Measurements from ENCODE around the gene BIRC2. TPM values are rescaled to one million over a fixed set of nuclear protein-coding genes. Genes with fewer than 3 reads are reported as not detected.

The BIRC2 gene
- total RNA-seq, 1 donor from 2014 or later: 52.1 TPM

GRCh38 chr11:102306048-102306597 lies 40.9 kb upstream of the BIRC2 start:
- no peaks in the 10 kb centered on the region for H3K36me3 ChIP-seq
- no peak for DNase-seq (ENCODE audit: extremely low spot score in 2 of 2)
- intact Hi-C loops (cut with DNase I): no loop called here
- H3K9me3 ChIP-seq: no peaks in the 10 kb centered on the region
- H3K27ac ChIP-seq: peak overlapping the region; percentile 7
- no peak overlapping the region for H3K4me3 ChIP-seq
- peaks cover 13% of the 10 kb centered on the region for H3K4me1 ChIP-seq
- no peaks in the 10 kb centered on the region for H3K27me3 ChIP-seq
- TF ChIP-seq POLR2AphosphoS5 (IDR thresholded peaks at IDR 0.05; ENCODE audit: insufficient read depth in 1 of 2, low read depth in 1 of 2) (peak in 1 of 2 donors; percentile 39), CTCF (IDR thresholded peaks at IDR 0.05) (no peak)

- no peaks in the 10 kb centered on the region for H3K9me3 ChIP-seq
- no peaks in the 10 kb centered on the region for H3K27me3 ChIP-seq
- no peaks in the 10 kb centered on the region for H3K36me3 ChIP-seq
- H3K27ac ChIP-seq: no peak overlapping the region
- intact Hi-C loops (cut with DNase I): no loop called here
- no peak overlapping the region for H3K4me3 ChIP-seq
- TF ChIP-seq POLR2A (IDR thresholded peaks at IDR 0.05) (no peak), CTCF (IDR thresholded peaks at IDR 0.05) (no peak), POLR2AphosphoS5 (IDR thresholded peaks at IDR 0.05; ENCODE audit: insufficient read depth in 1 of 2, low read depth in 1 of 2) (no peak)
- DNase-seq (ENCODE audit: extremely low spot score in 2 of 2): no peak
- peaks cover 13% of the 10 kb centered on the region for H3K4me1 ChIP-seq
Measured at GRCh38 chr11:102306817-102307726, 39.9 kb upstream of the BIRC2 start.

GRCh38 chr11:102307727-102308038 lies 39.3 kb upstream of the BIRC2 start:
- Histone ChIP-seq H3K27me3 (no peaks in the 10 kb centered on the region), H3K27ac (no peak overlapping the region), H3K4me3 (no peak overlapping the region), H3K36me3 (no peaks in the 10 kb centered on the region), H3K9me3 (no peaks in the 10 kb centered on the region), H3K4me1 (peaks cover 18% of the 10 kb centered on the region)
- TF ChIP-seq CTCF (IDR thresholded peaks at IDR 0.05) (no peak), POLR2A (IDR thresholded peaks at IDR 0.05) (no peak), POLR2AphosphoS5 (IDR thresholded peaks at IDR 0.05; ENCODE audit: insufficient read depth in 1 of 2, low read depth in 1 of 2) (no peak)
- DNase-seq (ENCODE audit: extremely low spot score in 2 of 2): no peak
- intact Hi-C loops (cut with DNase I): no loop called here

GRCh38 chr11:102309621-102310541 lies 37.1 kb upstream of the BIRC2 start:
- no peaks in the 10 kb centered on the region for H3K36me3 ChIP-seq
- intact Hi-C loops (cut with DNase I): no loop called here
- no peak overlapping the region for H3K27ac ChIP-seq
- no peak overlapping the region for H3K4me3 ChIP-seq
- TF ChIP-seq POLR2AphosphoS5 (IDR thresholded peaks at IDR 0.05; ENCODE audit: insufficient read depth in 1 of 2, low read depth in 1 of 2) (no peak), CTCF (IDR thresholded peaks at IDR 0.05) (no peak), POLR2A (IDR thresholded peaks at IDR 0.05) (no peak)
- no peaks in the 10 kb centered on the region for H3K27me3 ChIP-seq
- no peaks in the 10 kb centered on the region for H3K9me3 ChIP-seq
- H3K4me1 ChIP-seq: peaks cover 35% of the 10 kb centered on the region
- DNase-seq (ENCODE audit: extremely low spot score in 2 of 2): no peak
